GM10847 (cell line): ENCODE results near the gene OR2H1.

Source experiments
- POLR2A ChIP-seq: IDR thresholded peaks from 2 replicates; pipeline ENCODE4 v1.6.1; 2011; ENCODE audit not compliant: insufficient read length; ENCODE audit errors: extremely low read depth

Gene OR2H1

DNA sequence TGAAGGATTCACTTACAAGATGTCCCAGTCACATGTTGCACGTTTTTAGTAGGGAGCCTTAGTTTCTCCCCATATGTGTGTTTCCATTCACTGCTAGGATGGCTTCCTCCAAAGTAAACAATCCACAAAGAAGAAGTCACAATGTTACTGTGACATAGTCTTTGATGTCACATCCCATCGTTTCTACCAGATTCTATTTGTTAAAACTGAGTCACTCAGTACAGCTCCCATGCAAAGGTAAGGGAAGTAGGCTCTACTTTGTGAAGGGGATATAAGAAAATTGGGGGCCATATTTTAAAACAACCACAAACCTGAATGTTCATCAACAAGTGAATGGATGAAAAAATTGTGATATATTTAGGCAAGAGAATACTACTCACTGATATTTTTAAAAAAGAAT, at the start of gene OR2H1, which contains the start of gene OR11A1:
Gene OR2H1, plus strand, starts transcription at position 185 of the 400 bp plus-strand sequence. CDS start 4,615 bp downstream, outside the sequence.
Gene OR11A1, minus strand, starts transcription at position 101 of the 400 bp plus-strand sequence. CDS start 29,430 bp downstream, outside the sequence.
- TF ChIP-seq POLR2A: no peak

DNA sequence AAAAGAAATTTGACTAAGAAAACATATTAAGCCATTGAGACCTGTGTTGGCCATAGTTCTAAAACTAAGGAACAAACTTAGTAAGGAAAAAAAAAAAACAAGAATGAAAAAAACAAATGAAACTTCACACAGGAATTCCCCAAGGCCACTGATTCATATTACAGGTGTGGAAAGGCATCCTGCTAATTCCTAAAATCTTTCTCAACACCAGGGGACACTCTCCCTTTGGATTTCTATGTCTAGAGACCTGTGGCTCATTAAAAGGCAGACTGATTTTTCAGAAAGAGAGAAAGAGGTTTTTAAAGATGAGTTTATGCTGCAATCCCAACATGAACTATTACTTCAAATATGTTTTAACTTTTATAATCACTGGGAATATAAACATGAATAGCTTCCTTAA, 42.4 kb upstream of the OR2H1 start, which contains the start of gene OR12D1:
Gene OR12D1, plus strand, starts transcription at position 341 of the 400 bp plus-strand sequence.
- no peak for TF ChIP-seq POLR2A

DNA sequence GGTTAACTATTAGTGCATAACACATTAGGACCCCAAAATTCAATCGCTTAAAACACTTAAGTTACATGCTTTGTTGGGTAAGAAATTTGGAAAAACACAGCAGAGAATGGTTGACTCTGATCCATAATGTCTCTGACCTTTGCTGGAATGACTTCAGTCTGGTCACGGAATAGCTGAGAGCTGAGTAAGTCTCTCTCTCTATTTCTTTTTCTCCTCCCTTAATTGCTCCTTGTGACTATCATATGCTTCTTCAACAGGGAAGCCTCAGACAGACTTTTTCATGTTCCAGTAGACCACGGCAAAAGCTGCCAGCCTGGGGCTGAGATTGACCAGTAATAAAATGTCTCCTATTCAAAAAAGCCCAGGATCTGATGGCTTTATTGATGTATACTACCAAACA, 37.4 kb upstream of the OR2H1 start:
- TF ChIP-seq POLR2A: no peak

DNA sequence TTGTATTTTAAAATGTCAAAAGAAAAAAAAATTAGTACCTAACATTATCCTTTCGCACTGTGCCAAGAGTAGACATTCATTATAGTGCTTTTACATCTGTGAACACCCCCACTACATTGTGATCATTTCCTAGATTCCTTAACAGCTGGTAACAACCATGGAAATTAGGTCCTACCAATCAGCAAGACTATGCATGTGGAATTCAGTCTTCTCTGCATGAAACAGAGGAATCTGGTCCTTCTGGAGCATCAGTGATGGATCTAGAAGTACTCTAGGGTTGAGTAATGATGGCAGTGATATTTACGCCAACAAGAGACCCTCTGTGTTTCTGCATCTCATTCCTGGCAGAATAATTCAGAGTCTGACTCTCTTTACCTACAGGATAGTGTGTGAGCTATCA, 32.8 kb upstream of the OR2H1 start:
- TF ChIP-seq POLR2A: no peak

DNA sequence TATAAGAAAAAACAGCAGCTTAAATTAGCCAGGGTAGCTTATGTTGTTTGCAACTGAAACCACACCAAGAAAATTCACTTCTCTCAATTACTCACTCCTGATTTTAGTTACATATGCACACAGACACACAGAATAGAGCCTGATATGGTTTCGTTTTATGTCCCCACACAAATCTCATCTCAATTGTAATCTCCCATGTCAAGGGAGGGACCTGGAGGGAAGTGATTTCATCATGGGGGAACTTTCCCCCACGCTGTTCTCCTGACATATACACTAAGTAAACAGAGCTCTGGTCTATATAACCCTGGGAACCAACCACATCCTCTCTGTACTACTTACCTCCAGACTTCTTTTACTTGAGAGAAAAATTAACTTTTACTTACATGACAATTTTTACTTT, 32.4 kb upstream of the OR2H1 start:
- TF ChIP-seq POLR2A: no peak

DNA sequence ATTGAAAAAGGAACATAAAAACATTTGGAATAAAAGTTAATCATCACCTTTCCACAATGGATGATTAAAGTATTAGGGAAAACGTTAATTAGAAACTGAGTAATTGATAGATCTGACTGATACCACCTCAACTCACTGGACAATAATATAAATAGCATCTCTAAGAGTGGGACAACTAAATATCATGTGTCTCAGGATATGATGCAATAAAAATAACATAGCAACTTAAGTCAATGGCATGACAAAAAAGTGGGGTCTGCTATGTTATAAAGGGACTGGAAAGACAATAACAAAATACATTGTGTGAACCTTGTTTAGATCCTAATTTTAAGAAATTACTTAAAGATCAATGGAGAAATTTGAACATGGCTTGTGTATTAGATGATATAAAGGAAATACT, 31.9 kb upstream of the OR2H1 start:
- TF ChIP-seq POLR2A: no peak

DNA sequence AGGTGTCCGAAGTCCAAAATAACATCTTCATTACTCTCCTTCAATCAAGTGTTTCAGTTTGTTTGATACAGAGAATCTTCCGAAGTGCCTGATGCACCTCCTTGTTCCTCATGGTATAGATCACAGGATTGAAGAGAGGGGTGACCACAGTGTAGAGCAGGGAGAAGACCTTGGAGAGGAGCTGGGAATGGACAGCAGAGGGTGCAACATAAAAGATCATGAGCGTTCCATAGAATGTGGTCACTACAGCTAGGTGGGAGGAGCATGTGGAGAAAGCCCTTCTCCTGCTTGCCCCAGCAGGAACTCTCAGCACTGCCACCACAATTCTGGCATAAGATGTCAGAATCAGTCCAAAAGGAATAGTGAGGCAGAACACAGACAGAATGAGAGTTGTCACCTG, 30.3 kb upstream of the OR2H1 start:
- no peak for TF ChIP-seq POLR2A

DNA sequence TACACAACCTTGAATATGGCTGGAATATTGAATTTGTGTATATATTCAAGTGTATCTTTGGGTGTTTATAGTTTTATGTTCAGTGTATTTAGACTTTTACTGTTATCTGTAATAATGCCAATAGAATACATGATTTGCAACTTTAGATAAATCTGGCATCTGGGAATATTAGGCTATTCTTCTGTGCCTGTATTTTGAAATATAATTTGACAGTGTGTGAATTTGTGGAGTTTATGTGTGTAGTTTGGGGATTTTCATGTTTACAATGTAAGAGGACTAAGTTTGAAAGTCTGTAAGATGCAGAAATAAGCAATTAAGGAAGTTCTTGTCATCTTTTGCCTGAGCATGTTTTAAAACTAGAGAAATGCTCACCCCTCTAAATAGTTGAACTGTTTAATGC, 17.9 kb upstream of the OR2H1 start, which contains the start of gene OR10C1:
Gene OR10C1, plus strand, starts transcription at position 301 of the 400 bp plus-strand sequence. CDS start 710 bp downstream, outside the sequence.
- TF ChIP-seq POLR2A: no peak

DNA sequence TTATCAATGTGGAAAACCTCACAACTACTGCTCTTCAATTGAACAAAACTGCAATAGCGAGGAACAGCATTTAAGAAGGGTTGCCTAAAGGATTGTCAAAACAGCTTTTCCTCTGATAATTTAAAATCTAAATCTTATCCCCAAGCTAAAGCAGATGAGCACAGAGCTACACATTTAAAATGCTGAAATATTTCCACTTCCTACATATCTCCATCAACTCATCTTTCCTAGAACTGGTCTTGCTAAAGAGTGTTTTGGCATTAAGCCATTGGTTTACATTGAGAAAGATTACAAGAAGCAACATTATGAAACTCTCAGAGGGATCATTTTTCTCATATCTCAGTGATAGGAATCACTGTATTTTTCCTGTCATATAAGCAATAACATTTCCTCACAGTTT, 14.2 kb upstream of the OR2H1 start:
- TF ChIP-seq POLR2A: no peak

DNA sequence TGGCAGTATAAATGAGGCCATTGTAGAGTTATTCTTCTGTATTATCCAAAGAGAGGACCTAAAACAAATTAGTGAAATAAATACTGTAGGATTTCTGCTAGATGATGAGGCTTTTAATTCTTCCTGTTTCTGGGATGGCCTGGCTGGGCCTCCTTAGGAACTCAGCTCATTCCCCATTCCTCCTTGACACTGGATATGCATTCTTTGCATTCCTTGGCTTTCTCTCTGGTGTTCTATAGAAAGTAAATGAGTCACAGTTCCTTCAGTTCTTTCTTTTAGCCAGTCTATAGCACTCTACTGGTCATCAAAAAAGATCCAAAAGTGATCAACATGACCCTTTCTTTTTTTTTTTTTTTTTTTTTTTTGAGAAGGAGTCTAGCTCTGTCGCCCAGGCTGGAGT, 9.3 kb upstream of the OR2H1 start:
- no peak for TF ChIP-seq POLR2A

DNA sequence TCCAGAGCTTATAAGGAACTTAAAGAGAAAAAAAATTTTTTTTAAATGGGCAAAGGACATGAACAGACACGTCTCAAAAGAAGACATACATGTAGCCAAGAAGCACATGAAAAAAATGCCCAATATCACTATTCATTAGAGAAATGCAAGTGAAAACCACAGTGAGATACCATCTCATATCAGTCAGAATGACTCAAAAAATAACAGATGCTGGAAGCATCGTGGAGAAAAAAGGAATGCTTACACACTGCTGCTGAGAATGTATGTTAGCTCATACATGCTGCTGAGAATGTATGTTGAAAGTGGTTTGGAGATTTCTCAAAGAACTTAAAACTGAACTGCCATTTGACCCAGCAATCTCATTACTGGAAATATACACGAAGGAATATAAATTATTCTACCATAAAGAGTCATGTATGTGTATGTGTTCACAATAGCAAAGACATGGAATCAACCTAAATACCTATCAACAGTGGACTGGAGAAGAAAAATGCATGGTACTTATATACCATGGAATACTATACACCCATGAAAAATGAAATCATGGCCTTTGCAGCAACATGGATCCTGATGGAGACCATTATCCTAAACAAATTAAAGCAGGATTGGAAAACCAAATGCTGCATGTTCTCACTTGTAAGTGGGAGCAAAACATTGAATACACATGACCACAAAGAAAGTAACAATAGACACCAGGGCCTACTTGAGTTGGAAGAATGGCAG, 5.3 kb upstream of the OR2H1 start:
- TF ChIP-seq POLR2A: no peak

DNA sequence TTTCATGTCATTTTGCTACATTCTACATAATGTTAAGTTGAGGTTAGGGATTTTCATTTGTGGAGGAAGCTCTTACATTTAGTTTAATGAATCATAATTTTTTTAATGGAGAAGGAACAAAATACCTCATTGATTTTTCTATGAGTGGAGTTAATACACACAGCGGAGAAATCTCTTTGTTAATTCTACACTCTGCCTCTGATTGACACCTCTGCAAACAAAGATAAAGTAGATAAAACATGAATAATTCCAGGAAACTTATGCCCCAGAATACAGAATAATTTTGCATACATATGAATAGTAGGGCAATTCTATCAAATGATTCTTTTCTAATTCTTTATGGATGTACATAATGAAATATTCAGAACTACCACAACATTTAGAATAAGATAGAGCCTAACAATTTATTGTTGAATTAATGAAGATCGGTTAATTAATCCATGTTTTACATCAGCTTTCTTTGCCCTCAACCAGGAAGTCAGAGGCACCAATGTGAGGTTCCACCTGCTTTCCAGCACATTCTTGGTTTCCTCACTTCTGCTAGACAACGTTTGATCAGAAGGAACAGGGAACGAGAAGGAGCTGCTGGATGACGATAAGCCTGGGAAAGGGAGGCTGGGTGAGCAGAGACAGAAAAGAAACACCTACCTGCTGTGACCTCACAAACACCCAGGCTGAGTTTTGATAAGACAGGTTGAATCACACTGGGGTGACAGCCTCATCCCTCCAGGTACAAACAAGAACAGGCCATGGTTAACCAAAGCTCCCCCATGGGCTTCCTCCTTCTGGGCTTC, 4.3 kb downstream of the OR2H1 start:
- TF ChIP-seq POLR2A: no peak

DNA sequence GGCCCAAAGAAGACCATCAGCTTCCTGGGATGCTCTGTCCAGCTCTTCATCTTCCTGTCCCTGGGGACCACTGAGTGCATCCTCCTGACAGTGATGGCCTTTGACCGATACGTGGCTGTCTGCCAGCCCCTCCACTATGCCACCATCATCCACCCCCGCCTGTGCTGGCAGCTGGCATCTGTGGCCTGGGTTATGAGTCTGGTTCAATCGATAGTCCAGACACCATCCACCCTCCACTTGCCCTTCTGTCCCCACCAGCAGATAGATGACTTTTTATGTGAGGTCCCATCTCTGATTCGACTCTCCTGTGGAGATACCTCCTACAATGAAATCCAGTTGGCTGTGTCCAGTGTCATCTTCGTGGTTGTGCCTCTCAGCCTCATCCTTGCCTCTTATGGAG, 5.1 kb downstream of the OR2H1 start:
- no peak for TF ChIP-seq POLR2A

DNA sequence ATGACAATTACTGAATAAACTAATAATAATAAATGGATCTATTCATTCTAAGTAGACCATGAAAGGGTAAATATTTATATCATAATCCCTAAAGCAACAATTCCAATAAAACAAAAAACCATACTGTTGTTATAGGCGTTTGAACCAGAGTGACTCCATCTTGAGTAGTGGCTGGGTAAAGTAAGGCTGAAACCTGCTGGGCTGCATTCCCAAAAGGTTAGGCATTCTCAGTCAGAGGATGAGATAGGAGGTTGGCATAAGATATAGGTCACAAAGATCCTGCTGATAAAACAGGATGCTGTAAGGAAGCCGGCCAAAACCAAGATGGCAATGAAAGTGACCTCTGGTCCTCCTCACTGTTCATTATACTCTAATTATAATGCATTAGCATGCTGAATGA, 8.3 kb downstream of the OR2H1 start:
- TF ChIP-seq POLR2A: no peak

DNA sequence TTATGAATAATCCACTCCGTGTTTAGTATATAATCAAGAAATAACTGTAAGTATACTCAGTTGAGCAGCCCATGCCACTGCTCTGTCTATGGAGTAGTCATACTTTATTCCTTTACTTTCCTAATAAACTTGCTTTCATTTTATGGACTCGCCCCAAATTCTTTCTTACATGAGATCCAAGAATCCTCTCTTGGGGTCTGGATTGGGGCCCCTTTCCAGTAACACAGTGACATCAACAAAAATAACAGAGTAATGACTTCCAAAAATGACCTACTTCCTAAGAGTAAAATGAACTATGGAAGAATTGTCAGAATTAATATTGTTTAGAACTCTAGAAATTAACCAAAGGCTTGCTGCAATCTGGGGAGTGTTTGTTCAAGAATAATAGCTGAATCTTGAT, 8.8 kb downstream of the OR2H1 start:
- TF ChIP-seq POLR2A: no peak

DNA sequence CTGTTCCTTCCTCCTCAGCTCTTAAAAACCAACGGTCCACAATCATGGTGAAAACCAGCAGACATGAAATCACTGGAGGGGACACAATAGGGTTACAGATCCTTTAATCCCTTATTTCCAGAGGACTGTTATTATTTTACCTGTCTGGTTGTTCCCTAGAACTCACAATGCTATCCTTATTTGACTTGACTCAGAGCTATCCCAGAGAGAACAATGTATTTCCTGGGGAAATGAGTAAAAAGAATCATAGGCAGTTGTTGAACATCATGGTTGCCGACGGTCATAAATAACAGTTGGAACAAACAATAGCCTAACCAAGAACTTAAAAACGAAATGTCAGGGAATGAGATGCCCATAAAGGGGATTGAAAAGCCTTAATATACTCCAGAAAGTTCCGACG, 9.3 kb downstream of the OR2H1 start:
- TF ChIP-seq POLR2A: no peak

DNA sequence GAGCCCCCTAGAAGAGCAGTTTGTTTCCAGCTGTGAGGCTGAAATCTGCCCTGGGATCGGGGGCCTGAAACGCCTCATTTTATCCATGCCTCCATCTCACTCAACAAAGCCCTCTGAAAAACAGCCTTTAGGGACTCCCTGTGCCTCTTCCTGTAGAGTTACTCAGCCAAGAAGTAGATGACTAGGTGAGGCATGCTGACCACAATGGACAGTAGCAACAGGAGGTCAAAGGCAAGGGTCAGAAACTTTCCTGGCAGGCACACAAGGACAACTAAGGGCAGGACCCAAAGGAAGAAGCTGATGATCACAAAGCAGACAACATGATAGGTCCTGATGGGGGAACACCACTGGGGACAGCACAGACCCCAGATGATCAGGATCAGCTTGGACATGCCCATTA, 18.0 kb downstream of the OR2H1 start:
- TF ChIP-seq POLR2A: no peak

DNA sequence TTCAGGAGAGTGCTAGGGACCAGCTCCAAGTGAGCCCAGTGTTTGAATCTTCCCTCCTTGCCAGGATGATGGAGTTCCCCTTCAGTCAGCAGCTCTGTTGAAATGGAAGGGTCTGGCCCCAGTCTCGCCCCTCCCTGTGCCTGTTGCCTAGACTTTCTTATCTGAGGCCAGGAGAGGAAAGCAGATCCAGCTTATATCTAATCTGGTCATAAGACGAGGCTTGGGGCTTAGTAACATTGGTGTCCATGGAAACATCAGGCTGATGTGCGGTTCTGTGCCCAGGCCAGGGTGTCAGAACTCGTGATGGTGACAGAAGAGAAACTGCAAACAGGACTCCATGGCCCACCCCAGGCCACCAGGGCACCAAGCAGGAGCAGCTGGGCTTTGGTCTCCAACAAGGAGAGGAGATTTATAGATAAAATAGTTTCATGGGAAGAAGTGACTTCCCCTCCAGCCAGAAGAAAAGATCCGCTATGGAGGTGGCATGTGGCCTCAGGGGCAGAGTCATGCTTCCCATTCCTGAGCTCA, 21.0 kb downstream of the OR2H1 start:
- TF ChIP-seq POLR2A: no peak
